Psoas muscle (tissue), 8 donors: ENCODE measurements around the gene TOGARAM1. TPM values are rescaled to one million over a fixed set of nuclear protein-coding genes. Genes with fewer than 3 reads are reported as not detected.

Experiments
- ATAC-seq, 4 donors: fragments of 200-7000 bp; cut with Tn5 transposase; one replicate each; pipeline ENCODE4 v1.9.1; 2020; ENCODE audit warnings: moderate library complexity in 3 of 4, mild to moderate bottlenecking in 2 of 4
- DNase-seq, 2 donors: peaks; one replicate each; pipeline ENCODE4 v3.0.0-alpha.2; 2020
- H3K27ac ChIP-seq: fragments of 200-600 bp; one replicate; pipeline ENCODE4 v1.8.0; 2022
- H3K27me3 ChIP-seq, 3 donors: fragments of 200-600 bp in 1 of 3; one replicate each; pipeline versions ENCODE4 v1.6.1 to v1.8.0; 2013 to 2022; ENCODE audit warnings: low read length in 2 of 3, mild to moderate bottlenecking in 2 of 3, moderate library complexity in 1 of 3; ENCODE audit not compliant: insufficient read depth in 3 of 3
- H3K36me3 ChIP-seq, 2 donors: fragments of 200-600 bp in 1 of 2; one replicate each; pipeline versions ENCODE4 v1.6.1 to v1.8.0; 2013 to 2022; ENCODE audit warnings: low read depth in 1 of 2, mild to moderate bottlenecking in 1 of 2, moderate library complexity in 1 of 2; ENCODE audit not compliant: insufficient read depth in 1 of 2
- H3K4me1 ChIP-seq: fragments of 200-600 bp; one replicate; pipeline ENCODE4 v1.8.0; 2022
- H3K4me3 ChIP-seq: fragments of 200-600 bp; one replicate; pipeline ENCODE4 v1.8.0; 2022; ENCODE audit warnings: mild to moderate bottlenecking
- H3K9me3 ChIP-seq: fragments of 200-600 bp; one replicate; pipeline ENCODE4 v1.8.0; 2022
- WGBS, 3 donors: extraction: QIAGEN DNeasy Blood & Tissue Kit; methylation state at CpG; one replicate each; pipeline versions ENCODE4 v1.1.6 to v1.1.7; 2013; 5-methylcytosine and 5-hydroxymethylcytosine counted together
- intact Hi-C, 2 donors: fragments of 100-400 bp; cut with DNase I; formaldehyde crosslinking; loops; one replicate each; pipeline versions ENCODE4 v1.11.0 to v1.14.2; 2022
- polyA plus RNA-seq, 3 donors: library from polyadenylated mRNA; stranded (reverse); fragments of 200-250 nt; gene quantifications; one replicate each; pipeline ENCODE4 v1.2.3, GENCODE V29; 2013
- total RNA-seq, 4 donors: library from RNA; stranded (reverse); fragmentation: NEBNext Ultra II Directional in 2 of 4; extraction: Animal tissue kit (Norgen Biotek cat#: 25700) in 2 of 4; gene quantifications; one replicate each; pipeline versions ENCODE4 v1.2.1 to v1.2.4, GENCODE V29; 2021 to 2023
- TF ChIP-seq, protein P1 (sequence below): fragments of 200-600 bp; IDR thresholded peaks from one replicate; pipeline ENCODE4 v1.8.0; 2022; ENCODE audit warnings: antibody characterized with exemption
- donor health status: healthy with polysubstance abuse.
- donor health status: DM: no; HTN: no; CAD: no; lungs with moderate emphysema.
- donor health status: Bipolar disorder and iron deficiency.
- donor health status: healthy.
- donor health status: DM: yes; HTN: yes; CAD: no.
- donor health status: DM: no; HTN: no; CAD: no.
- donor health status: DM: no; HTN: no; CAD: no.
- donor health status: DM: yes; HTN: yes; CAD: no.

The TOGARAM1 gene
- total and polyA plus RNA-seq, 7 donors = 5.1 to 16.0 (median 9.1) TPM

- TF ChIP-seq, protein P1, sequence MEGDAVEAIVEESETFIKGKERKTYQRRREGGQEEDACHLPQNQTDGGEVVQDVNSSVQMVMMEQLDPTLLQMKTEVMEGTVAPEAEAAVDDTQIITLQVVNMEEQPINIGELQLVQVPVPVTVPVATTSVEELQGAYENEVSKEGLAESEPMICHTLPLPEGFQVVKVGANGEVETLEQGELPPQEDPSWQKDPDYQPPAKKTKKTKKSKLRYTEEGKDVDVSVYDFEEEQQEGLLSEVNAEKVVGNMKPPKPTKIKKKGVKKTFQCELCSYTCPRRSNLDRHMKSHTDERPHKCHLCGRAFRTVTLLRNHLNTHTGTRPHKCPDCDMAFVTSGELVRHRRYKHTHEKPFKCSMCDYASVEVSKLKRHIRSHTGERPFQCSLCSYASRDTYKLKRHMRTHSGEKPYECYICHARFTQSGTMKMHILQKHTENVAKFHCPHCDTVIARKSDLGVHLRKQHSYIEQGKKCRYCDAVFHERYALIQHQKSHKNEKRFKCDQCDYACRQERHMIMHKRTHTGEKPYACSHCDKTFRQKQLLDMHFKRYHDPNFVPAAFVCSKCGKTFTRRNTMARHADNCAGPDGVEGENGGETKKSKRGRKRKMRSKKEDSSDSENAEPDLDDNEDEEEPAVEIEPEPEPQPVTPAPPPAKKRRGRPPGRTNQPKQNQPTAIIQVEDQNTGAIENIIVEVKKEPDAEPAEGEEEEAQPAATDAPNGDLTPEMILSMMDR = no peak
- intact Hi-C loops = loop anchor here (2.0 to 10.0 kb wide), 4 partner anchors 67 to 171 kb away; partner anchors contain the start of genes FANCM (in 2 of the 2), FKBP3 (in 2 of the 2) and PRPF39 (in 2 of the 2)
- WGBS, 3 donors = 8 to 12% (median 11%) methylated on average over 7 of the region's 7 CpGs
- Histone ChIP-seq H3K9me3 (no peaks in the 10 kb centered on the region), H3K27ac (peak overlapping the region; percentile 37), H3K36me3 (no peaks in the 10 kb centered on the region), H3K4me1 (peaks cover 62% of the 10 kb centered on the region), H3K27me3 (no peaks in the 10 kb centered on the region), H3K4me3 (peak overlapping the region; percentile 89)
- DNase-seq = no peak
- ATAC-seq = peak in 1 of 4 donors; percentile 23
Observed at GRCh38 chr14:44963775-44964380, 1.9 kb downstream of the TOGARAM1 start.

GRCh38 chr14:44966601-44967336 is 4.8 kb downstream of the TOGARAM1 start:
- no peaks in the 10 kb centered on the region for H3K36me3 ChIP-seq
- 78 to 84% (median 83%) methylated on average over 4 of the region's 4 CpGs for WGBS, 3 donors
- TF ChIP-seq, protein P1 = no peak
- peaks cover 44% of the 10 kb centered on the region for H3K4me1 ChIP-seq
- peak overlapping the region; percentile 89 for H3K4me3 ChIP-seq
- no peak overlapping the region for H3K27ac ChIP-seq
- no peaks in the 10 kb centered on the region for H3K27me3 ChIP-seq
- H3K9me3 ChIP-seq = peaks cover 6% of the 10 kb centered on the region
- intact Hi-C loops = loop anchor here in 1 of 2 donors (10.0 kb wide), 1 partner anchor 118 kb away; the partner anchor contains the start of gene PRPF39
- DNase-seq (no peak), ATAC-seq (no peak)

DNA sequence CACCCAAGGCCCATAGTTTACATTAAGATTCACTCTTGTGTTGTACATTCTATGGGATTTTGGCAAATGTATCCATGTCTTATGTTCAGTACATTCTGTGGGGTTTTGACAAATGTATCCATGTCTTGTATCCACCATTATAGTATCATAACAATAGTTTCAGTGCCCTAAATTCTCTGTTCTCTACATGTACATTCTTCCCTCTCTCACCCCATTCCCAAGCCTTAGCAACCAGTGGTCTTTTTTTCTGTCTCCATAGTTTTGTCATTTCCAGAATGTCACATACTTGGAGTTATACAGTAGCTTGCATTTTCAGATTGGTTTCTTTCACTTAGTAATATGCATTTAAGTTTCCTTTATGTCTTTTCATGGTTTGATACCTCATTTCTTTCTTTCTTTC is 6.7 kb downstream of the TOGARAM1 start:
- intact Hi-C loops = loop anchor here in 1 of 2 donors (10.0 kb wide), 1 partner anchor 116 kb away; the partner anchor contains the start of gene PRPF39
- ATAC-seq (no peak), DNase-seq (no peak)
- Histone ChIP-seq H3K4me1 (peaks cover 43% of the 10 kb centered on the region), H3K4me3 (no peak overlapping the region), H3K36me3 (no peaks in the 10 kb centered on the region), H3K9me3 (peaks cover 6% of the 10 kb centered on the region), H3K27ac (no peak overlapping the region), H3K27me3 (no peaks in the 10 kb centered on the region)
- TF ChIP-seq, protein P1 = no peak

DNA sequence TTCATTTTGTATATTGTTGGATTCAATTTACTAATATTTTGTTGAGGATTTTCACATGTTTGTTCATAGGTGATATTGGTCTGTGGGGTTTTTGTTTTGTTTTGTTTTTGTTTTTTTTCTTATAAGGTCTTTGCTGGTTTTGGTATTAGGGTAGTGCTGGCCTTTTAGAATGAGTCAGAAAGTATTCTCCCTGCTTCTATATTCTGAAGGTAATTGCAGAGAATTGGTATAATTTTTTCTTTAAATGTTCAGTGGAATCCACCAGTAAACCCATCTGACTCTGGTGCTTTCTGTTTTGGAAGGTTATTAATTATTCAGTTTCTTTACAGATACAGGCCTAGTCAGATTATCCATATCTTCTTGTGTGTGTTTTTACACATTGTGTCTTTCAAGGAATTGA is 8.9 kb downstream of the TOGARAM1 start:
- Histone ChIP-seq H3K4me3 (no peak overlapping the region), H3K4me1 (peaks cover 30% of the 10 kb centered on the region), H3K36me3 (no peaks in the 10 kb centered on the region), H3K27ac (no peak overlapping the region), H3K9me3 (peaks cover 6% of the 10 kb centered on the region), H3K27me3 (no peaks in the 10 kb centered on the region)
- ATAC-seq (no peak), DNase-seq (no peak)
- TF ChIP-seq, protein P1 = no peak
- intact Hi-C loops = no loop called here
